HG03135 (cell line): ENCODE results near the gene WDR38.
"Not testable (repeated sequence)": the region's sequence is repeated elsewhere in the genome, so short reads cannot be mapped to it uniquely, and the experiment has no call there.

Experiments used
- ATAC-seq: cut with Tn5 transposase; IDR thresholded peaks from one replicate; pipeline ENCODE4 v1.9.1; 2021; ENCODE audit warnings: mild to moderate bottlenecking, moderate library complexity; ENCODE audit not compliant: unreplicated experiment

Gene WDR38

GRCh38 chr9:124831642-124832364 lies 21.5 kb upstream of the WDR38 start:
- no peak for ATAC-seq

GRCh38 chr9:124834591-124834990 lies 18.7 kb upstream of the WDR38 start:
- no peak for ATAC-seq

- no peak for ATAC-seq
These were observed 18.2 kb upstream of the WDR38 start for GRCh38 chr9:124835026-124835557.

- ATAC-seq: not testable (repeated sequence)
These were observed 15.1 kb upstream of the WDR38 start for GRCh38 chr9:124838132-124838531.

GRCh38 chr9:124838567-124839275 lies 14.5 kb upstream of the WDR38 start:
- ATAC-seq: not testable (repeated sequence)

- no peak for ATAC-seq
These were observed 13.5 kb upstream of the WDR38 start for GRCh38 chr9:124839612-124840299.

GRCh38 chr9:124840300-124840833 lies 12.9 kb upstream of the WDR38 start:
- no peak for ATAC-seq

- ATAC-seq: no peak
These were observed 12.0 kb upstream of the WDR38 start for GRCh38 chr9:124841075-124841821.

GRCh38 chr9:124843456-124844034 lies 9.7 kb upstream of the WDR38 start:
- ATAC-seq: no peak

- no peak for ATAC-seq
These were observed 9.0 kb upstream of the WDR38 start for GRCh38 chr9:124844291-124844690.

GRCh38 chr9:124846467-124846866 lies 6.8 kb upstream of the WDR38 start:
- ATAC-seq: not testable (repeated sequence)

GRCh38 chr9:124846969-124847368 lies 6.3 kb upstream of the WDR38 start:
- no peak for ATAC-seq

- no peak for ATAC-seq
These were observed 3.5 kb upstream of the WDR38 start for GRCh38 chr9:124849801-124850200.

- no peak for ATAC-seq
These were observed 985 bp upstream of the WDR38 start for GRCh38 chr9:124852121-124852828.

- no peak for ATAC-seq
These were observed 414 bp downstream of the WDR38 start for GRCh38 chr9:124853605-124854143.

GRCh38 chr9:124854161-124854560 lies 901 bp downstream of the WDR38 start:
- no peak for ATAC-seq

- ATAC-seq: no peak
These were observed 1.6 kb downstream of the WDR38 start for GRCh38 chr9:124854822-124855221.

GRCh38 chr9:124855566-124855943 lies 2.3 kb downstream of the WDR38 start:
- no peak for ATAC-seq
